Osteocyte (in vitro differentiated cells): ENCODE results near the gene HERC6. TPM values are rescaled to one million over a fixed set of nuclear protein-coding genes. Genes with fewer than 3 reads are reported as not detected.
"Not testable (repeated sequence)": the region's sequence is repeated elsewhere in the genome, so short reads cannot be mapped to it uniquely, and the experiment has no call there.

Experiments used
- DNase-seq: peaks from one replicate; pipeline ENCODE4 v3.0.0; 2021; ENCODE audit warnings: mixed read lengths; ENCODE audit not compliant: unreplicated experiment; ENCODE audit errors: extremely low spot score
- H3K27ac Mint-ChIP-seq: one replicate; pipeline ENCODE4 v1.8.0; 2021; ENCODE audit warnings: mild to moderate bottlenecking, mixed read lengths; ENCODE audit not compliant: unreplicated experiment
- H3K27me3 Mint-ChIP-seq: one replicate; pipeline ENCODE4 v1.8.0; 2021; ENCODE audit warnings: mixed read lengths; ENCODE audit not compliant: unreplicated experiment
- H3K36me3 Mint-ChIP-seq: one replicate; pipeline ENCODE4 v1.8.0; 2021; ENCODE audit warnings: mixed read lengths; ENCODE audit not compliant: unreplicated experiment
- H3K4me1 Mint-ChIP-seq: one replicate; pipeline ENCODE4 v1.8.0; 2021; ENCODE audit warnings: mixed read lengths; ENCODE audit not compliant: unreplicated experiment
- H3K4me3 Mint-ChIP-seq: one replicate; pipeline ENCODE4 v1.8.0; 2021; ENCODE audit warnings: mild to moderate bottlenecking, moderate library complexity, mixed read lengths; ENCODE audit not compliant: unreplicated experiment
- H3K9me3 Mint-ChIP-seq: one replicate; pipeline ENCODE4 v1.8.0; 2021; ENCODE audit warnings: mixed read lengths; ENCODE audit not compliant: unreplicated experiment
- CTCF ChIP-seq: fragments of 200-600 bp; sonication (generic); IDR thresholded peaks from 2 replicates; pipeline ENCODE4 v1.5.0; 2021; ENCODE audit warnings: antibody characterized with exemption, mild to moderate bottlenecking, moderate library complexity
- total RNA-seq: library from RNA; stranded (reverse); gene quantifications from 2 replicates; pipeline ENCODE4 v1.2.1, GENCODE V29; 2021

HERC6 gene
- total RNA-seq, 1 donor from 2014 or later = 2.3 TPM

GRCh38 chr4:88445252-88445651 is 66.6 kb downstream of the HERC6 start:
- no peaks in the 10 kb centered on the region for H3K9me3 Mint-ChIP-seq
- no peak for TF ChIP-seq CTCF
- H3K36me3 Mint-ChIP-seq = no peaks in the 10 kb centered on the region
- H3K4me1 Mint-ChIP-seq = no peaks in the 10 kb centered on the region
- H3K27me3 Mint-ChIP-seq = no peaks in the 10 kb centered on the region
- no peak overlapping the region for H3K27ac Mint-ChIP-seq
- no peak for DNase-seq
- no peak overlapping the region for H3K4me3 Mint-ChIP-seq

- H3K27me3 Mint-ChIP-seq = no peaks in the 10 kb centered on the region
- H3K36me3 Mint-ChIP-seq = no peaks in the 10 kb centered on the region
- H3K4me3 Mint-ChIP-seq = no peak overlapping the region
- TF ChIP-seq CTCF = no peak
- no peaks in the 10 kb centered on the region for H3K9me3 Mint-ChIP-seq
- no peaks in the 10 kb centered on the region for H3K4me1 Mint-ChIP-seq
- no peak for DNase-seq
- H3K27ac Mint-ChIP-seq = no peak overlapping the region
Measured at GRCh38 chr4:88446124-88446523, 67.5 kb downstream of the HERC6 start.

GRCh38 chr4:88447371-88448095 is 68.9 kb downstream of the HERC6 start:
- Mint-ChIP-seq H3K36me3 (no peaks in the 10 kb centered on the region), H3K4me1 (no peaks in the 10 kb centered on the region), H3K4me3 (no peak overlapping the region), H3K9me3 (no peaks in the 10 kb centered on the region), H3K27ac (no peak overlapping the region), H3K27me3 (no peaks in the 10 kb centered on the region)
- no peak for TF ChIP-seq CTCF
- DNase-seq = no peak

- not testable (repeated sequence) for H3K4me3 Mint-ChIP-seq, H3K36me3 Mint-ChIP-seq, H3K4me1 Mint-ChIP-seq, H3K9me3 Mint-ChIP-seq, H3K27ac Mint-ChIP-seq, H3K27me3 Mint-ChIP-seq, DNase-seq
Measured at GRCh38 chr4:88448211-88448765, 69.6 kb downstream of the HERC6 start.

- H3K36me3 Mint-ChIP-seq = no peaks in the 10 kb centered on the region
- H3K27ac Mint-ChIP-seq = no peak overlapping the region
- H3K4me3 Mint-ChIP-seq = no peak overlapping the region
- TF ChIP-seq CTCF = no peak
- H3K9me3 Mint-ChIP-seq = peaks cover 4% of the 10 kb centered on the region
- peaks cover 3% of the 10 kb centered on the region for H3K27me3 Mint-ChIP-seq
- no peaks in the 10 kb centered on the region for H3K4me1 Mint-ChIP-seq
- no peak for DNase-seq
Measured at GRCh38 chr4:88448889-88449288, 70.2 kb downstream of the HERC6 start.
